Sigmoid colon (tissue), 4 donors: ENCODE results near the gene NRM.

Experiments
- CTCF ChIP-seq, 4 experiments: fragments of 450-650 bp in 3 of 4; fragments of 200-600 bp in 1 of 4; IDR thresholded peaks; one replicate each; pipeline ENCODE4 v1.5.1; 2016 to 2019; ENCODE audit warnings: antibody characterized with exemption in 4 of 4, mild to moderate bottlenecking in 3 of 4, moderate library complexity in 2 of 4
- EP300 ChIP-seq, 4 donors: sonication (generic); formaldehyde crosslinking; IDR thresholded peaks; one replicate each; pipeline ENCODE4 v1.6.1; 2017; ENCODE audit warnings: antibody characterized with exemption in 4 of 4

GRCh38 chr6:30654798-30655742 lies 35.7 kb downstream of the NRM start:
- TF ChIP-seq EP300 (IDR thresholded peaks at IDR 0.05), result no peak
- TF ChIP-seq CTCF (IDR thresholded peaks at IDR 0.05), result no peak
